AG08395 (cell line): ENCODE measurements around the gene NUDT4.
A peak's percentile ranks its signal among the peaks of the same experiment; 100 is the strongest.
"Not testable (repeated sequence)": the region's sequence is repeated elsewhere in the genome, so short reads cannot be mapped to it uniquely, and the experiment has no call there.

Source experiments
- DNase-seq: peaks from one replicate; pipeline ENCODE4 v3.0.0; 2012; ENCODE audit warnings: mixed read lengths, low spot score

NUDT4 gene

DNA sequence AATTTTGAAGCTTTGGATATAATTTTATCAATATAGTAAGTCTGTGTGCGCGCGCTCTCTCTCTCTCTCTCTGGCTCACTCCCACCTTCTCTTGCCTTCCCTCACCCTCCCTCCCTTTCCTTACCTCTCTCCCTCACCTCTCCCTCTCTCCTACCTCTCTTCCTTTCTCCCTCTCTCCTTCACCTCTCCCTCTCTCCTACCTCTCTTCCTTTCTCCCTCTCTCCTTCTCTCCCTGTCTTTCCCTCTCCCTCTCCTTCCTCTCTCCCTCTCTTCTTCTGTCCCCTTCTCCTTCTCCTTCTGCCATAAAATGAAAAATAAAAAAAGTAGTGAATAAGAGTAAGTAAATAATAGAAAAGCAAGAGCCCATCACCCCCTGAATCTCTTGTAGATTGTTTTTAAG, 9.0 kb upstream of the NUDT4 start:
- no peak for DNase-seq

- no peak for DNase-seq
These were observed 8.2 kb upstream of the NUDT4 start for GRCh38 chr12:93369505-93369904.

DNA sequence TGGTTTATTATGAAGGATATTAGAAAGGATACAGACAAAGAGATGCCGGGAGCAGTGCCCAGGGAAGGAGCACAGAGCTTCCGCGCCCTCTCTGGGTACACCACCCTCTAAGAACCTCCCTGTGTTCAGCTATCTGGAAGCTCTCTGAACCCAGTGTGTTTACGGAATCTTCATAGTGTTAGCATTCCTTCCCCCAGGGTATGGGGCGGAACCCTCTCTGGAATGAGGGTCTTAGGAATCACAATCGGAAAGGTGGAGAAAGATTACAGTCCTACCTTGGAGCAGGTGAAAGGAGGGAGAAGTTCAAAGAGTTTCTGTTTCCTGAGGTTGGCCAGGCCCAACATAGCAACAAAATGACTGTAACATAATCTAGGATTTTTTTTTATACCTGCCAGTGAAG, 6.8 kb upstream of the NUDT4 start:
- DNase-seq: no peak

DNA sequence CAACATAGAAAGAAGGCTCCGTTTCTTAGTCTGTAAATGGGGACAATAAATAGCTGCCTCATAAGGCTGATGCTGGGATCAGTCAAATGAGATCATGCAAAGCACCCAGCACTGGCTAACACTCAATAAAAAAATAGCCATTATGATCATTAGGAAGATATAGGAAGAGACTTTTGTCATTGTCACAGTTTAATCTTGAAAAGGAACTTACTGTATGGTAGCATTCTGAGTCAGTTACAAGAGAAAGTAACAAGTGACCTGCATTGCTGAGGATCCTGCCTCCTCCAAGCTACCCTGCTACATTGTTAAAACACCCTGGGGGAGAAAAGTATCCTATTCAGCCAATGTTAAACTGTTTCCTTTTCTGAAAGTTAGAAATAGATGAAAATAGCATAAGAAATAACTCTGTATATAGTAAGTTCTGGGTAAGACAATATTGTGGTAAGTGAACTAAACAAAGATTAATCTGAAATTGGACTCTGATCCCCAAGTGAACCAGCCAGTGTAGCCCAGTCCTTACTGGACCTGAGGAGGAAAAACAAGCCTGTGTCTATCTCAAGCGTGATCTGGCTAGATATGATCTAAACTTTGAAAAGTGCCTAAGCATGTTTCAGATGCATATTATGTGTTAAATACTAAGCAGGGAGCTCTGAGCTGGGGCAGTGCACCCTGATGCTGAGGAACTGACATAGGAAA, 3.6 kb upstream of the NUDT4 start:
- DNase-seq: no peak

- no peak for DNase-seq
These were observed 1.8 kb upstream of the NUDT4 start for GRCh38 chr12:93375906-93376305.

DNA sequence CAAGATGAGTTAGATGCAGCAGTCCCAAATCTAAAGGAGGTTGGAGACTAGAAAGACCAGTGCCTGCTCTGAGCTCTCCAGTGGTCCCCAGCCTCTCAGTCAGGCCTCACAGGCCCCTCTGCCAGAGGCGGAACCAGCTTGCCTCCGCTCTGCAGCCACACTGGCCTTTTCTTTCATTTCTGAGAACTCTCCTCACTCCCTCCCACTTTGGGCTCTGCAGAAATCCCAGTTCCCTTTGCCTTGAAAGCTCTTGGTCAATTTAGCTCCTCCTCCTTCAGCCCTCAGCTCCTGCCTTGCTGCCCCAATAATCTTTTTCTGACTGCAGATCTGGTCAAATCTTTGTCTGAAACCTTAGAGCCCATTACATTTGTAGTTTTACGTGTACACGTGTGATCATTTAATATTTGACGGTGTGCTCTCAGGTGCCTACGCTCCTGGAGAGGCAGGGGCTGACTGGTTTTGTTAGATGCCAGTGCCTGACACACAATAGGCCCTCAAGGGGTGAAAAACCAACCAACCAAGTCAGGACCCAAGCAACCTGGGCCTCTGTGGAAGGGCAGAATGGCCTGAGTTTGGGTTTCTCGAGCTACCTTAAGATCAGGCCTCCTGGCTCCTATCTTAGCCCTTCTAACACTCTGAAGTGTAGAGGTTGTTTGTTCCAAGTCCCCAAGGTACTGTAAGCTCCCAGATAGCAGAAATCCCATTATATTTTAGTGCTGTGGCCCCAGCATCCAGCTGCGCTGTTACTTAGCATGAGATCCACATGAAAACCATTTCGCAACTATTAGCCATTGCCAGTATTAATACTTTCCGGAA, 1.1 kb upstream of the NUDT4 start:
- no peak for DNase-seq

DNA sequence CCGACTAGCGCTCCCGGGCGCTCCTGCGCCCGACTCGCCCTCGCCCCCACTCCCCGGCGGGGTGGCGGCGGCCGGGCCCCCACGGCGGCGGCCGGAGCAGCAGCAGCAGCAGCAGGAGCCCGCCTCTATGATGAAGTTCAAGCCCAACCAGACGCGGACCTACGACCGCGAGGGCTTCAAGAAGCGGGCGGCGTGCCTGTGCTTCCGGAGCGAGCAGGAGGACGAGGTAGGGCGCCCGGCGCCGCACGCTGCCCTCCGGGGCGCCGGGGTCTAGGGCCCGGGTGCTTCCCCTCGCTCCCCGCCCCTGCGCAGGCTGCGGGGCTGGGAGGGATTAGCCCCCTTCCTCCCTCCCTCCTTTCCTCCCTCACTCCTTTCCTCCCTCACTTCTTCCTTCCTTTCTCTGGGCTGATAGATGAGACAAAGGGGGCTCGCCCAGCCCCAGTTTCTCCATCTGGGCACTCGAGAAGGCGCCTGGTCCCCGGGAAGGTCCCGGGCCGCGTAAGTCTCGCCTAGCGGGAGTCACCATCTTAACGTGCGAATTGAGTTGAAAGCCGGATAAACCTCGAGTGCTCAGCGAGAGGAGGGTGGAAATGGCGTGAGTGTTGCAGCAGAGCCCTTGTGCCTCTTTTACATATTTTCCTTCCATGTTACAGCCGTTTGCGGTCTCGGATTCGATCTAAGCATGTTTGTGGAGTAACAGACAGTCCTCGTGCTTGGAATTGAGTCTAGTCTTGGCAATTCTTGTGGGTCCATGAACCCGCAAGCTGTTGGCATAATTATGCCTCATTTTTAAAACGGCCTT, 672 bp downstream of the NUDT4 start:
- peak; percentile 63 for DNase-seq

DNA sequence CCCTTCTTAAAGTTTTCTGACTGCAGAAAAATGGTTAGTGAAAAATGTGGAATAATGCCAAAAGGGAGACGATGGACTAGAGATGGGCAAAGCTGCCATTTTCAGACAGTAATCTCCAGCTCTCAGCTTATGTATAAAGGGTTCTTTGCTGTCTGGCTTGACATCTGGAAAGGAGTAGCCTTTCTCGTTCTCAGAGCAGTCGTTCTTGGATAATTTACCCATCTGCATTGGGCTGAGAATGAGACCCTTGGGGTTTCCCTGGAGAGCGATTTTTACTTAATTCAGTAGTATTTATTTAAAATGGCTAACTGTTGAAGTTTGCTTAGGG, 1.2 kb downstream of the NUDT4 start:
- no peak for DNase-seq

GRCh38 chr12:93379326-93379980, 1.7 kb downstream of the NUDT4 start:
- DNase-seq: no peak

- no peak for DNase-seq
These were observed 2.2 kb downstream of the NUDT4 start for GRCh38 chr12:93379981-93380361.

DNA sequence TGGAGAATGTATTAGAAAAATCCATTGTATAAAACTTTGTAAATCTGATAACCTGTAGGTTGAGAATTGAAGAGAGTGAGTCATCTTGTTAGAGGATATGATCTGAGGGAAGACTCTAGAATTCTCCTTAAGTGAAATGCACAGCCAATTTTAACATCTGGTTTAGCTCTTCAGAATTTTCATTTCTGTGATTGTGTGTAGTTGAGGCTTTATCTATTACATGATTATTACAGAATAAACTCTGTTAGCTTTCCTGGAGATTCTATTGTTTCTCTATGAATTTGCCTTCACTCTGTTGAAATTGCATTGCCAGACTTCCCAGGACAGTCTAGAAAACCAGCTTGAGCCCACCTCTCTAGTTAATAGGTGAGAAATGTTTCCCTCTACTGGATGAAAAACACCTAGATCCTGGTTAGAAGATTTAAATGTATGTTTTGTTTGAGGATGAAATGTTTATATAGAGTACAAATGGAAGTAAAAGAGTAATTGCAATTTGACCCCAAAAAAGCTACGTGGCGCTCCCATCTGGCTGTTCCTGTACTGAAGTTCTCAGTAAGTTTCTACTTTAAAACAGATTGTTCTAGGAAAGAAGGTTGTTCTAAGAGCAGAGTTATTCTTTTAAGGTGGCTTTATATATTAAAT, 2.9 kb downstream of the NUDT4 start:
- DNase-seq: no peak

DNA sequence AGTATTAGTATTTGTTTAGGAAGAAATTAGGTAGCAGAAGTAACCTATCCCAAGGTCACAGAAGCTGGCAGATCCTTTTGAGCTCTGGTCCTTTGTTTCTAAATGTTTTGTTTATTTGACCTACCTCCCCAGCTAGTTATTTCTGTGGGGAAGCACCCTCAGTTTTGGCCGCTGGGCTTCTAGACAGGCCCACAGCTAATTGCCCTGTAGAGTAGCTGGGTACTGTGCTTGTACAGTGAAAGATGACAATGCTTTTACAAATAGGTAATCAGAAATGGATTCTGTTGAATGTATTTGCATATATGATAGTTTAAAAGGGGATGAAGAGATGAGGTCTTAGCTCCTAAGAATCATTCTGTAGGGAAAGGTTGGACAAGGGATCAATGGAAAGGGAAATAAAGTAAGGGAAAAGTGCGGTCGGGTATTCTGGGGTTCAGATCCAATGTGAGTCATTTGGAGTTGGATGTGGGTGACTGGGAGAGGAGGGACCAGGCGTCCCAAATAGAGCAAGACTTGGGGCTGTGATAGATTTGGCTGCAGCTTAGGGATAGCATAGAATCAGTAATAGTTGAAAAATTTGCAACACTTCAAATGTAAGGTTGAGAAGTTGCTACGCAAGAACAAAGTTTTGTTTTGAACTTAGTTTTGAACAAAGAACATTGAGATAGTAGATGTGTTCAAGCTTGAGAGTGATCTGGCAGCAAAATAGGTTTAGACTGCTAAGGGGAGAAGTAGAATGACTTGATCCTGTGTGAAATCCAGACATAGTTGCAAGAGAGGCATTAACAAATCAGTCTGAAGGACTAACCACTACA, 3.6 kb downstream of the NUDT4 start:
- DNase-seq: no peak

GRCh38 chr12:93381976-93382437, 4.3 kb downstream of the NUDT4 start:
- DNase-seq: not testable (repeated sequence)

DNA sequence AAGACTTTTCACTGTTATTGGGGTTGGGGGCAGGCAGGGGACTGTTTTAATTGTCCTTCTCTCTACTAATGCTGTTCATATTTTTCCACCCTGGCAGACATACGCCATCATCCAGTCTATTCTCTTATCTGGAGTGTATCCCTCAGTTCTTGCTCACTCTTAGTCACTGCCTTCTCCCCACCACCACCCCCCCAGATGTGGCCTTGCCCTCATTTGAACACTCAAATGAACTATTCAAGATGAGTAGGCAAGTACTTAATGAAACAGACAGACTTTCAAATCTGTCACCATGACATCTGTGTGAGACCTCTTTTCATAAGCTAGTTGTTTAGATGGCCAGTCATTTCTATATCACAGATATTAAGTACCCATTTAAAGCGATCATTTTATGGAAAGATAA, 10.1 kb downstream of the NUDT4 start:
- DNase-seq: peak; percentile 70

DNA sequence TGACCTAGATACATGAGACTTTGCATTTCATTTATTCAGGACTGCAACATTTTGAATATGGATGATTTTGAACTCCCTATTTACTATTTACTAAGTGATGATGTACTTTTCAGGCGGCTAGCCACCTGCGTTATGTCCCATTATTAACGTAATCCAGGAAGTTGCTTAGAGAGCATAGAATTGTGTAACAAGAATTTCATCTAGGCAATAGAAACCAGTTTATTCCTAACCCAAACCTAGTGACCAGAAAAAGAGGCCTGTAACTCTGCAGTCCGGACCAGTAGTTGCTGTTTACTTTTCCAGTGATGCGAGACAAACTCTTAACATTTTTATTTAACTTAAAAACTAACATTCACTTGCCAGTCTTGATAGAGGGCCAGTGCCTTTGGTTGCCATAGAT, 12.3 kb downstream of the NUDT4 start:
- no peak for DNase-seq

GRCh38 chr12:93390549-93391297, 13.0 kb downstream of the NUDT4 start:
- no peak for DNase-seq

DNA sequence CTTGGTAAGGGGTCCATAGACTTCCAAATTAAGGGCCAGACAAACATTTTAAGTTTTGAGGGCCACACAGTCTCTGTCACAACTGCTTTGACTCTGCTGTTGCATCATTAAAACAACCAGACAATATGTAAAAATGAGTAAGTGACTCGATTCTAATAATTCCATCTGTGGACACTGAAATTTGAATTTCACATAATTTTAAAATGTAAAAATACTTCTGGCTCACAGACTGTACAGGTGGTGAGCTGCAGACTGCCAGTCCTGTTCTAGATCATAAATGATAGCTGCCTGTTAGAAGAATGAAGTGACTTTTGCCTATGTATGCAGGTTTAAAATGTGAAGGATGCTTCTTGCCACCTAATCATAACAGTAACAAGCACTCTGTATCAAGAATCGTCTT, 15.7 kb downstream of the NUDT4 start:
- DNase-seq: no peak

DNA sequence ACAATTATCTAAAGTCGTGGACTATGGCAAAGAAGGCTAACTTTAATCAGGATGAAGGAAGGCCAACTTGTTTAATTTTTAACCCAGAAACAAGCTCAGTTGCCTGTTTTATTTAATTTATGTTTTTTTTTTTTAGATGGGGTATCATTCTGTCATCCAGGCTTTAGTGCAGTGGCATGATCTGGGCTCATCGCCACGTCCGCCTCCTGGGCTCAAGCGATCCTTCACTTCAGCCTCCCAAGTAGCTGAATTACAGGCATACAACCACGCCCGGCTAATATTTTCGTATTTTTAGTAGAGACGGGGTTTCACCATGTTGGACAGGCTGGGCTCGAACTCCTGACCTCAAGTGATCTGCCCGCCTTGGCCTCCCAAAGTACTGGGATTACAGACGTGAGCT, 19.7 kb downstream of the NUDT4 start:
- no peak for DNase-seq

DNA sequence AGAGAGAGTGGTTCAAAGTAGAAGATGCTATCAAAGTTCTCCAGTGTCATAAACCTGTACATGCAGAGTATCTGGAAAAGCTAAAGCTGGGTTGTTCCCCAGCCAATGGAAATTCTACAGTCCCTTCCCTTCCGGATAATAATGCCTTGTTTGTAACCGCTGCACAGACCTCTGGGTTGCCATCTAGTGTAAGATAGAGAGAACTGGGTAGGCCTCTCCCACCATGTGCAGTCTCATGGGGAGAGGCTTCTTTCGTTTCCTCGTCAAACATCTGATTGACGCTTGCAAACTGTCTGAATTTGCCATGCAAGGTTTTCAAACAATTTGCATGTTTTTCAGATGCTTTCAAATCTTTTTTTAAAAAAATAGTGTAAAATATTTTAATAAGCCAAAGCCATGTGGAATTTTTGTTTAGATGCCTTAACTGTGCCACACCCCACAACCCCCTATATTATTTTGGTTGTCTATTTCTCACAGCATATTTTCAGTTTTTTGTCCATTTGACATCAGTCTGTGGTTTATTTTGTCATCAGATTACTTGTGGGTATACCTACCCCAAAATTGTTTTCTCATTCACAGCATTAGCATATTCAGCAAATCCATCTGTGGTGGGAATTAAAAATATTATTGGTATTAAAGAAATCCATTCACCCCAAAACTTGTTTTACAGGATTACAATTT, 21.6 kb downstream of the NUDT4 start:
- DNase-seq: not testable (repeated sequence)
